Activated CD4-positive, alpha-beta T cell treated with anti-CD3 and anti-CD28 coated beads, Interleukin-2, amount 50 U/mL, for 16 hours (primary cell): Measurements from ENCODE around the gene DEDD.

ENCODE experiments used
- DNase-seq: peaks from one replicate; pipeline ENCODE4 v3.0.0-alpha.2; 2020

The DEDD gene

DNA sequence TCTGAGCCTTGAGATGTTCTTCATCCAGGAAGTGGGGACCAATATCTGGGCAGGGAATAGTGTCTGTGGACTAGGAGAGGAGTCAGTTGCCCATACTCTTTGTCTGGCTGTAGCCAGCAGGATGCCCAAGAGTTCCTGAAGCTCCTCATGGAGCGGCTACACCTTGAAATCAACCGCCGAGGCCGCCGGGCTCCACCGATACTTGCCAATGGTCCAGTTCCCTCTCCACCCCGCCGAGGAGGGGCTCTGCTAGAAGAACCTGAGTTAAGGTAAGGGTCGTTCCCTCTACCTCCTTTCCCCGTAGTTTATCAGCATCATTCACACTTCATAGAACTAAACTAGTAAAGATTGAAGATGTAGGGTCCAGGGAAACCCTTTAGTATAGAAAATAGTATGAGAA is 30.3 kb upstream of the DEDD start:
- no peak for DNase-seq

DNA sequence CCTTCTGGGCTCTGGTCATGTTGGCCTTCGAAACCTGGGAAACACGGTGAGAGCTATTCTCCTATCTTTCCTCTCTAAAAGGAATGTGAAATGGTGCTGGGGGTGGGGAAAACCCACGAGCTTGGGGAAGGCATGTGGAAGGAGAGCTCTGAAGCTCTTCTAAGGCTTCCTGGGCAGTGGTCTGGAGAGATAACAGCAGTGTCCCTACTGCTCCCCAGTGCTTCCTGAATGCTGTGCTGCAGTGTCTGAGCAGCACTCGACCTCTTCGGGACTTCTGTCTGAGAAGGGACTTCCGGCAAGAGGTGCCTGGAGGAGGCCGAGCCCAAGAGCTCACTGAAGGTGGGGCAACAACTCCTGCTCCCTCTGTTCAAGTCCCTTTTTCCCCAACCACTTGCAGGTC is 29.6 kb upstream of the DEDD start:
- no peak for DNase-seq

DNA sequence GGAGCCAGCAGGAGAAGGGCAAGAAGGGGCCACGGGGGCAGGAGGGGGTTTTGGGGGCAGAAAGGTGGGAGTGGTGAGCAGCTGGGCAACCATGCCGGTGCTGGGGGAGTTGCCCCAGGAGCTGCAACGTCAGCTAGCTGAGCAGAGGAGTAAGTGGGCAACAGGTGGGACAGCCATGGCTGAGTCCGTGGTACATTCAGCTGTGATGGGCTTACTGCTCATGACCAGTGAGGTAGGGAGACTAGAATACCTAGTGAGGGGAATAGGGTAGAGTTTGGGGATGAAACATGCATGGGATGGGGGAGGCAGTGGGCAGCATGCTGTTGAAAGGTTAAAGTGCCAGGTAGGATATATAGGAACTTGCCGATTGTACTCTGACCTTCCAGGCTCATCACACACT is 29.2 kb upstream of the DEDD start:
- no peak for DNase-seq

DNA sequence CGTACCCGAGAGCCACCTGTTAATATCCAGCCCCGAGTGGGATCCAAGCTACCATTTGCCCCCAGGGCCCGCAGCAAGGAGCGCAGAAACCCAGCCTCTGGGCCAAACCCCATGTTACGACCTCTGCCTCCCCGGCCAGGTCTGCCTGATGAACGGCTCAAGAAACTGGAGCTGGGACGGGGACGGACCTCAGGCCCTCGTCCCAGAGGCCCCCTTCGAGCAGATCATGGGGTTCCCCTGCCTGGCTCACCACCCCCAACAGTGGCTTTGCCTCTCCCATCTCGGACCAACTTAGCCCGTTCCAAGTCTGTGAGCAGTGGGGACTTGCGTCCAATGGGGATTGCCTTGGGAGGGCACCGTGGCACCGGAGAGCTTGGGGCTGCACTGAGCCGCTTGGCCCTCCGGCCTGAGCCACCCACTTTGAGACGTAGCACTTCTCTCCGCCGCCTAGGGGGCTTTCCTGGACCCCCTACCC is 28.2 kb upstream of the DEDD start:
- no peak for DNase-seq

DNA sequence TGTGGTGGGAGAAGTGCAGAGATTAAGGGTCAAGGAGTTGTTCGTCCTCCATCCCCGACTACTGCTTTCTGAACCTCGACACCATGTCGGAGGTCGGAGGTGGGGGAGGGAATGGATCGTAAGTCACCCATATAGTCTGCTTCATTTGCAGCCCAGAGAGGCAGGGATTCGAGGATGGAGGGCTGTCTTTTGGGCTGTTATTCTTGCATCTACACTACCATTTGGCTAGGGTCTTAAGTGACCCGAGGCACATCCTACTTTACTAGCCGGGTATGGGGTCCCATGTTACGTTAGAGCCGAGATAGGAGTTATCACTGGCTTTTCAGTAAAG is 27.4 kb upstream of the DEDD start:
- no peak for DNase-seq

DNA sequence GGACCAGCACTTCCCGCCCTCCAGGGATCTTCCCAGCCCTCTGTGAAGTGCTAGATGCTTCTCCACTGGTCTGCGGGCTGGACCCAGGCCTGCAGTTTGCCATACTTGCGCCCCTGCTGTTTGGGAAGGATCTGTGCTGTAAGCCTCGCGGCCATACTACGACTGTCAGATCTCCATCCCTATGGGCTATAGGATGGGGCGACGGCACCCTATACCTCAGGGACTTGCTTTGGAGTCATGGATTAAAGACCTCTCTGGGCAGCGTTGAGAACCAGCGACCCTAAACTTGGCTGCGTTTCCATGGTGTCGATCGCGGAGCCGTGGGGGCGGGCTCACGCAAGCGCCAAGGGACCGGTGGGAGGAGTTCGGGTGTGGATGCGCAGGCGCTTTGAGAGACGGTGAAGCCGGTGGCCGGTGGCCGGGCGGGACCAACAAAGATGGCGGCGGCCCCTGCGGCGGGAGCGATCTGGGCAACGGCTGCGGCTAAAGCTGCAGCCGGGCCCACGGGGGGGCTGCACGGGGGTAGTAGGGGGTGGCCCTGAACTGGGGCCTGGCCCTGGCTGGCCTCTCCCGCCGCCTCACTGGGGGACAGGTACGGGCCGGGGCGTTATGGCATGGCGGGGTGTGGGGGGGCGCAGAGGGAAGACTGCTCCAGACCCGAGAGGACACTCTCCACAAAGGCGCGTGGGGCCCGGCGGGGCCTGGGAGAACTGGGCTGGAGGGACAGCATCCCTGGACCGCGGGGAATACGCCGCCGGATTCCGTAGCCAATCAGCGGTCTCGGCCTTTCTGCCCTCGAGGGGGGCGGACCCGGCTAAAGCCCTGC is 26.8 kb upstream of the DEDD start, which contains the start of gene USP21:
TSS of gene USP21 (plus strand) at position 414 of the 826 bp plus-strand sequence. CDS start 1,141 bp downstream, outside the sequence.
- DNase-seq: peak; percentile 94

DNA sequence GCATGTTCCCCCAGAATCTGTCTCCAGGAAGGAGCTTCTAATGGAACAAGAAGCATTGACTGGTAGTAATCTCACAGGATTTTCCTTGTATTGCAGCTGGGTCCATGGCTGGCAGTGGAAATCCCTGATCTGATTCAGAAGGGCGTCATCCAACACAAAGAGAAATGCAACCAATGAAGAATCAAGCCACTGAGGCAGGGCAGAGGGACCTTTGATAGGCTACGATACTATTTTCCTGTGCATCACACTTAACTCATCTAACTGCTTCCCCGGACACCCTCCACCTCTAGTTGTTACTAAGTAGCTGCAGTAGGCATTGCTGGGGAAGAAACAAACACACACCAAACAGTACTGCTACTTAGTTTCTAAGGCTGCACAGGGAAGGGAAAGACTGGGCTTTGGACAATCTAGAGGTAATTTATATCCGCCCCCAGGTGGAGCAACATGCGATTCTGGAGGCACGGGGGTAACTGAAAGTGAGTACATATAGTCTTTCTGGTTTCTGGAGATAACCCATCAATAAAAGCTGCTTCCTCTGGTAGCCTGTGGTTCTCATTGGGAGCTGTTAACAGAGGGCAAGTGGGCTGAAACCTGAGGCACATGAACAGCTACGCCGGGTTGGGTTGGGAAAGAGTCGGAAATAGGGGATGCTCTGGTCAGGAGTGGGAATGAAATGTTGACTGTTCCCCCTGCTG is 26.0 kb upstream of the DEDD start:
- DNase-seq: no peak

DNA sequence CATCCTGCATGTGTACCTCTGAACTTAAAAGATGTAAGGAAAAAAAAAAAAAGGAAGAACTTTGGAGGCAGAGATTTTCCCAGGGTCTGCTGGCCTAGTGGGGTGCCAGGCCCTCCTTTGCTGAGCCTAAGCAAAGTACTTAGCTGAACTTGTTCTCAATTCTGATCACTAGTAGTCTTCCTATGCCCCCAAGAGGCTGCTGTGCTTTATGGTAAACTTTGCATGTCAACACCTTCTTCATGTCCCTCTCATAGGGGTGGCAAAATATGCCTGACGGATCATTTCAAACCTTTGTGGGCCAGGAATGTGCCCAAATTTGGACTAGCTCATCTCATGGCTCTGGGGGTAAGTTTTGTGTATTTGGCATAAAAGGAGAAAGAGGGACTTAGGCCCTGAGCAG is 25.4 kb upstream of the DEDD start:
- no peak for DNase-seq

DNA sequence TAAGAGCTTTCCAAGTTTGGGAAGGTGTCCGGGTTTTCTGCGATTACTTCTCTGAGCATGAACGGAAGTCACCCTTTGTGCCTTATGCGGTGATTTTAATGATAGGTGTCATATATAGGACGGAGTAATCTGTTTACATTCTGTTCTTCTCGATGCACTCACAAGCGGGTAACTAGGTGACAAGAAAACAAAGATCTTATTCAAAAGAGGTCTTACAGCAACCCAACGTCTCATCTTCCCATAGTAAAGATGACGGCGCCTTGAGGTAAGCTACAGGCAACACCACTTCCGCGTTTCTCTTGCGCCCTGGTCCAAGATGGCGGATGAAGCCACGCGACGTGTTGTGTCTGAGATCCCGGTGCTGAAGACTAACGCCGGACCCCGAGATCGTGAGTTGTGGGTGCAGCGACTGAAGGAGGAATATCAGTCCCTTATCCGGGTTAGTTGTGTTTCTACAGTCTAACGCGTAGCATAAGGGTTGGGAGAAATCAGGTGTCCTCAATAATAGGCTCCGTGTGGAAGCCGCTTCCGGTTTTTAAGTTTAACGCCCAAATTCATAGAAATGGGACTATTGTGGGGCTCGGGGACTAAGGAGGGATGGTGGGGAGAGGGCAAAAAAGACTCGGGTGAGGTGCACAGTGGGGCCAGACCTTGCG is 21.3 kb upstream of the DEDD start, which contains the start of gene UFC1:
TSS of gene UFC1 (plus strand) at position 297 of the 656 bp plus-strand sequence. CDS start at position 317, 20 bp downstream.
- DNase-seq: peak; percentile 91

DNA sequence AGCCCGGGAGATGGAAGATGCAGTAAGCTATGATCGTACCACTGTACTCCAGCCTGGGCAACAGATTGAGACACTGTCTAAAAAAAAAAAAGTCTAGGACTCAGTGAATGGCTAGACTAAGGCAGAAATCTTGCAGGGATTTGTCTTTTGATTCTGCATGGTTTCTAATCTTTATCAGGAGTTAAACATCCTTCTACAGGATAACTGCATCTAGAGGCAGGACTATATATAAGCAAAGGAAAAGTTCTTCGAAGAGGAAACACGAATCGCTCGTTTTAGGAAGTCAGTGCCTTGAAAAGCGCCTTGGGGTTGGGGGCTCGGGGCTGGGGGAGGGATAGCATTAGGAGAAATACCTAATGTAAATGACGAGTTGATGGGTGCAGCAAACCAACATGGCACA is 20.7 kb upstream of the DEDD start:
- no peak for DNase-seq

DNA sequence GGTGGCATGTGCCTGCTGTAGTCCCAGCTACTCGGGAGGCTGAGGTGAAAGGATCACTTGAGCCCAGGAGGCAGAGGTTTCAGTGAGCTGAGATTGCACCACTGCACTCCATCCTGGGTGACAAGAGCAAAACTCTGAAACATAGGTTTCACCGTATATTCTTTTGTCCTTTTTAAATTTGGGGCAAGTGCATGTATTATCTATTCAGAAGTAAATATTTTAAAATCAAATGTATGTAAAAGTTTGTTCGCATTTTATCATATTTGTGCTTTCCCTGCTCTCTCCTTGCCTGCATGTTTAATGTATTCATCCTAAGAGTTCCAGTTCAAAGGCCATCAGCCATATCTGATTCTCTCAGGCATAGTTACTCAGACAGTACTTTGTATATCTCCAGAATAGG is 13.4 kb upstream of the DEDD start:
- DNase-seq: no peak

DNA sequence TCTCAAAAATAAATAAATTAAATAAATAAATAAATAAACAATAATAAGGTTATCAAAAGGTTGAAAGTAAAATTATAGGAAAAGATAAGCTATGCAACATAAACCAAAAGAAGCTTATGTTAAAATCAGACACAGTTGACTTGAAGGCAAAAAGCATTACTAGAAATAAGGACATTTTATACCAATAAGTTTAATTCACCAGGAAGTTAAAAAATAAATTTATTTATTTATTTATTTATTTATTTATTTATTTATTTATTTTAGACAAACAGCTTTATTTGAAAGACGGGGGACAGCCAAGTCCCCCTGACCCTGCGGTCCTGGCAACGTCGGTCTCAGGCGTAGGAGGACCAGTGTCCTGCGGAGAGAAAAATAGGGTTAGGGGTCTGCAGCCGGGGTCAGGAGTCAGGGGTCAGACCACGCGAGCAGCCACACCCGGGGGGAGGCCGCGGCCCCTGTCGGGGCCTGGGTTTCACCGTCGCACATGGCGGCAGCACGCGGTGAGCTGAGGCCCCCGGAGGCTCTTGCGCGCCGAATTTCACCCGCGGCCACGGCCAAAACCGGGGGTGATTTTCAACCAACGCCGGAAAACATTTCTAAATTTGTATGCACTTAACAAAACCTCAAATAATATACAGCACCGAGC is 8.4 kb upstream of the DEDD start:
- no peak for DNase-seq

DNA sequence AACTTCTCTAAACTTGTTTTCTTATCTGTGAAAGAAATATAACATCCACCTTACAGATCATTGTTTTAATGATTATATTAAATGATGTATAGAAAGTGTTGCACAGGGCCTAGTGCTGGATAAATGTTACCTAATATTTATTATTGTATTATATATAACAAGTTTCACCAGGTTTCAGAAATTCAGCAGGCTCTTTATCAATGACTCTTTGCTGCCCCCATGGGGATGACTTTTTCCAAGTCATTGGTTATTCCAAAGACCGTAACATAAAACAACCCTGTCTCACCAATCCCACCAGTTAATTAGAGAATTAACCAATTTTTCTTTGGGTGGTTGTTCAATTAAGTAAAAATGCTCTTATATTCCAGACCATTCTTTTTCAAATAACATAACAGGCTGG is 7.3 kb upstream of the DEDD start:
- peak; percentile 37 for DNase-seq

DNA sequence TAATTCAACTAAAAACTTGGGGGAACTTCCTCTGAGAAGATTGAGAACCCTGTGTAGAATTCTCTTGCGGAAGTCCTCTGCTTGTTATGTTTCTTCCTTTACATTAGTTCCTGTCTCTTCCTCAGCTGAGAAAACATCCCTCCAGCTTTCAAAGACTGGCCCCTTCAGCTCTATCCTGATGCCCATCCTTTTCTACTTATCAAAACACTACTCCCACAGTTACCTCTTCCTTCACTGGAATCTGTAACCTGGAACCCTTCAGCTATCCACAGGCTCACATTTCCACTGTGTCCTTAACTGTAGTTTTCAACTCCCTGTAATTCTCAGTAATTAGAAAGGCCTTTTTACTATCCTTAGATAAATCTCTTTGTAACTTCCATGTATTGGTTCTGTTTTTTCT is 6.0 kb upstream of the DEDD start:
- DNase-seq: no peak

DNA sequence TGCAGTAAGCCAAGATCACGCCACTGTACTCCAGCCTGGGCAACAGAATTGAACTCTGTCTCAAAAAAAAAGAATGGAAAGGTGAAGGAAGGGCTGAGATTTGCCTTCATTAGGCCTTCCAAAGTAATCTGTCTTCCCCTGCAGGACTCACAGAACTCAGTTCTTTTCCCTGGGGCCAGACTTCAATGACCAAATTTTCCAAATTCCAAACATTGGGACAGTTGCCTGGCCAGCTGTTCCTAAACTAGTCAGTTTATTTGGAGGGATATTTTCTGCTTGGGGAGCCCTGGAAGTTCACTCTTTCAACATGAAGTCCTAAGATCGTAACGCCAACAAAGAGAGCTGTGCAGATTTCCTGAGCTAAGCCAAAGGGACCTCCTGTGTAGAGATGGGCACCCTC is 5.4 kb upstream of the DEDD start:
- DNase-seq: no peak

DNA sequence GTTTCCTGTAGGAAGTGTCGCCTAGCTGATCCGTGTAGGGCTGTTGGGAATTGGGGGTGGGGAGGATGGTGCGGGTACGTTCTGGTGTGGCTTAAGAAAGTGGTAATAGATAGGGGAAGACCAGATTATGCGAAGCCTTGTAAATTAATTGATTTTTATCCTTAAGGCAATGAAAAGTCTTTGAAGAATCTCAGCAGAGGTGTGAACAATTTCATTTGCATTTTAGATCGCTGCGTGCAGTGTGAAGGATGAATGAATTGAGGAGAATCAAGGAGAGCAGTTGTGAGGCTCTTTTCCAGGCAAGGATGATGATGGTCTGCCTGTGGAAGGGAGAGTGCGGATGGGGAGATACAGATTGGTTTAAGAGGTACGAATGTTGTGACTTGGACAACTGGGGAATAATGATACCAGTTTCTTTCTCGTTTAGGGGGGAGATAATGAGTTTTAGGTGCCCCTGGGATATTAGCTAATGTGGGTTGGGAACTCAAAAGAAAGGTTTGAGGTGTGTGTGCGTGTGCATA is 813 bp upstream of the DEDD start:
- DNase-seq: no peak

DNA sequence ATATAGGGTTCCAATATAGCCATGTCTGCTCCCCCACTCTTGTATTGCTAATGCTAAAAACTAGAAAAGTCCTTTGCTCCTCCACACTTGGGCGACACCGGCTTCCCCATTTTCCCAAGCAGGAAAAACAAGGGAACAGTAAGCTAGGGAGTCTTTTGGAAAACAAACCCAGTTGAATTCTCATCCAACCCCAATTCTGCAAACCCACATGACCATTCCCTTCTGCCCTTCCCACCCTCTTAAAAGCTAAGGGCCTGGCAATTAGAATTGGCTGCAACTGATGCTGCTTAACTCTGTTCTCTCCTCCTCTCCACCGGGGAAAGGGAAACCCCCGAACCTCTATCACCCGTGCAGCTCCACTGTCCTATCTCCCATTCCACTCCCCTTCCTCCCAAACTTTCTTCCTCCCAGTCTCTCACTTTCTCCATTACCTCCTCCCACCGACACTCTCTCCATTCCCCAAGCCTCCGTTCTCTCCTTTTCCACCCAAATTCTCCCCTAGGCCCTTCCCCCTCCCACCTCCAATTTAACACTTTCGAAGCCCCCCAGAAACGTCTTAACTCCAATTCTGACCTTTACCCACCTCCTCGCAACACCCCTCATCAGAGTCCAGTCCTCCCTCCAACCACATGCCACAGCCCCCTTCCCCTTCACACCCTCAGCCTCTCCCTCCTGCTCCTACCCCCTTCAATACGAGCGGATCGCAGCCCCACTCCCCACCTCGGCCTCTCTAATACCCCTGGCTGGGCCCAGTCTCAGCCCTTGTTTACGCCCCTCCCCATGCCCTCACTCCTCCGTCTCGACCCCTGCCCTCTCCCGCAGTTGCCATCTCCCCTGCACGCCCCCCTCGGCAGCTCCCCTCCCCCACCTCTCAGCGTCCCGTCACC is 701 bp downstream of the DEDD start:
- DNase-seq: no peak

DNA sequence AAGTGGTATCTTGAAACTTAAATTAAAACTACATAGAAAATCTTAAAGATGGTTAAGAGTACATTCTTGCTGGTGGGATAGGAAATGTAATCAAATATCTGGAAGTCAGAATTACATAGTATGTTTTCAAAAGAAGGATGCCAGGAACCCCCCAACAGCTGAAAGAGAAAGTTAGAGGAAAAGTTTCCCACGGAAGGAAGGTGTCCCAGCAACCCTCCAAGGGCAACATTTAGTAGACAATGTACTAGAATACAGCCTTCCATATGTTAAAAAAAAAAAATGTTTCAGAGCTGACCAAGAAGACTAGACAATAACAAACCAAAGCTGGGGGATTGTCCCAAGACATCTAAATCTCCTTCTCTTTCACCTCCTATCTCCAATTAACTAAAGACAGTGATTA is 2.2 kb downstream of the DEDD start:
- DNase-seq: no peak

DNA sequence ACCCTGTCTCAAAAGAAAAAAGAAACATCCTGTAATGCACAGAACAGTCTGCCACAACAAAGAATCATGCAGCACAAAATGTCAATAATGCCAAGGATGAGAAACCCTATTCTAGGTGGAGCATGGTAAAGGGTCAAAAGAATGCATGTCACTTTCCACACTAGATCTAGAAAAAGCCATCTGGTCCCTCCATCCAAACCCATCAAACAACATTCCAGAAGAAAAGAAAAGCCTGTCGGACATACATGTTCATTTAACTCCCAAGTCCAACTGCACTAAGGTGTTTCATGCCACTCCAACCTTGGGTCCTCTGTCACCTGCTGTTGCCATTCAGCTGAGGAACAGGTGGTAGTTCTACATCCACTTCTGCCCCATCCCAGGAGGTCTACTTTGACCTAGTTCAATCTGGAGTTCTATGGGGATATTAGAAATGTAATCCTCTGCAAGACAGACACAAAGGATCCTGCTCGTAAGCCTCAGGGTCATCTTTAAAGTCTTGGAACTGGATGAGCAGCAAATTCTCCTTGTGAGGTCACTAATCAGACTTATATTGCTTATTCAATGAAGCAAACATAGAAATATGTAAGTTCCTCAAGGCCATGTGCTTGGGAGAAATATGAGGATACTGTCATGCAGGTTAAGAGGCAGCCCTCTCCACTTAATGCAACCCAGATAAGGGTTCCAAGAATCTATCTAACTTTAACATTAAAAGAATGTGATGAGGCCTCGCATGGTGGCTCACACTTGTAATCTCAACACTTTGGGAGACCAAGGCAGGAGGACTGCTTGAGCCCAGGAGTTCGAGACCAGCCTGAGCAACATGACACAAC is 3.7 kb downstream of the DEDD start:
- DNase-seq: no peak

DNA sequence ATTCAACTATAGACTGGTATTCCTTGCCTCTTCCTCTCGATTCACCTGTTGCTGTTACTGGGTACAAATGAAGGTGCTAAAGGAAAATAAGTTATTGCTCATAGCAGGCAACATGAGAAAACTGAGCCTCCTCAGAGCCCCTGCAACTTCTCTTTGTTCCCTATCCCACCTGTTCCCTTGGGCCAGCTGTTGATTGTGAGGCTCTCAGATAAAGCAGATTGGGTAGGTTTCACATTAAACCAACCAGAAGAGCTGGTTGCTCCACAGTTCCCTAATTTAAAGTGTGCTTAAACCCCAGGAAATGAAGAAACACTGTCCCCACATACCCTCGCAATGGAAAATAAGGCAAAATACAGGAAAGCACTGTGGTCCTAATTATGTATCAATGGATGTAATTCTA is 4.8 kb downstream of the DEDD start:
- DNase-seq: no peak

DNA sequence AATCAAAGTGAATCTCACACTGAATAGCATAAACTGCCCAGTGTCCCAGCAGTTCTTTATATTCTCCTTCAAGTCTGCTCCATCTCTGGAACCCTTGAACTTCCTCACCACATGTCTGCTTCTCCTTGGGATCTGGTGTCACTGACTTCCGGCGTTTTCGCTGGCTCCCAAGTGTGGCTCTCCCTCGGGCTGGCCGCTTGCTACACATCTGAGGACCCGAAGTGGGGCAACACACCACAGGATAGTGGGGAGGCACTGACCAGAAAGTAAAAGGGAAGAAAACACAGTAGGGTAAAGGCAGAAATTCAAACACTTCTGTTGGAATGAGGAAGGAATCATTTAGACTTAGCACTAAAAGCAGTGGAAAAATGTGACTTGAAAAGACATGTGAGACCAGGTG is 9.5 kb downstream of the DEDD start:
- DNase-seq: no peak
